Measurements from ENCODE around the gene MAP1A.

DNA sequence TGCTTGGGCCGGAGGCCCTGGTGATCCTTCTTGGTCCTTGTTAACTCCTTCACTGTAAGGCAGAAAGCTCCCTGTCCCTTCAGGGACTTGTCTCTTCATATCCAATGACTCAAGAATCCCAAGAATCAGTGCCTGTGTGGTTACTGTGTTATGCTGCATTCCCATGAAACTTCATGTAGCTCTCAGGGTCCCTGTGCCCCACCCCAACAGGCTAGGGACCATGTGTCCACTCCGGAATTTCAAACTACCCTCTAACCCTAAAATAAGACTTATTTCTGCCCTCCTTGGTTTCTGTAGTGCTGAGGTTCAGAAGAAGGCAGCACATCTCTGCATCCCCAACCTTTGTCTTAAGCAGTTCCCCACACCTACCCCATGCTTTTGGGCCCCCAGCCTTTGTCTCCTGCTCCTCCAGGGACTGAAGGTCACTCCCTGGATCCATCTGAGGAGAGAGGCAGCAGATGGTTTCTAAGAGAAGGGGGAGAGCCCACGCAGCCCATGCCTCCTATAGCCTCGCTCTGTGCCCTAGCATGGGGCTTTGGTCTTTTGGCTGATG is 531 bp upstream of the MAP1A start:
- TF ChIP-seq CTCF (IDR thresholded peaks at IDR 0.05), result no peak
- TF ChIP-seq POLR2A (IDR thresholded peaks at IDR 0.05), result no peak

All from lower leg skin (tissue), 3 donors.